HL-60/S4 treated with retinoic acid at 250 ng/mL for 4 days and 3 days (cell line): Measurements from ENCODE around the gene FBXO24.

Experiments used
- in situ Hi-C: fragments of 300-500 bp; cut with MboI; formaldehyde crosslinking; loops from 2 replicates; pipeline ENCODE4 v1.7.0; 2022; ENCODE audit warnings: low sequenced_read_pairs

Gene FBXO24

GRCh38 chr7:100585511-100586265 lies 440 bp upstream of the FBXO24 start, which contains the start of gene LRCH4:
Gene LRCH4, minus strand, starts transcription at chr7:100586129. Its CDS starts 29 bp downstream, at chr7:100586100.
- in situ Hi-C loops = no loop called here

DNA sequence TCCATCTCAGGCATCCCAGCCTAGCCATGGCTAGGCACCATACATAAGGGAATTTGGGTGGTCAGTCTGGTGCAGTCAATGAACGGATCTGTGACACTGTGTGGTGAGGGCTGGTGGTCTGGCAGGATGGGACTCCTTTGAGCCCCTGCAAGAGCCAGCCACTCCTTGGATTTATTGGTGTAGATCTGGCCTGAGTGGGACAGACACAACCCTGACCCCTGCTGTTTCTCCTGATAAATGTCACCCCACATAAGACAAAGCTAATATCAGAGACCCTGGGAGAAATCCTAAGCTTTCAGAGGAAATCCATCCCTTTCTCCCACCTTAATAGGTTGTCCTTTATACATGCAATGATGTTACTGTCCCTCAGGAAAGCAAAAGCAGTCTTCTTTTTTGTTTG lies 2.3 kb downstream of the FBXO24 start:
- in situ Hi-C loops = no loop called here

DNA sequence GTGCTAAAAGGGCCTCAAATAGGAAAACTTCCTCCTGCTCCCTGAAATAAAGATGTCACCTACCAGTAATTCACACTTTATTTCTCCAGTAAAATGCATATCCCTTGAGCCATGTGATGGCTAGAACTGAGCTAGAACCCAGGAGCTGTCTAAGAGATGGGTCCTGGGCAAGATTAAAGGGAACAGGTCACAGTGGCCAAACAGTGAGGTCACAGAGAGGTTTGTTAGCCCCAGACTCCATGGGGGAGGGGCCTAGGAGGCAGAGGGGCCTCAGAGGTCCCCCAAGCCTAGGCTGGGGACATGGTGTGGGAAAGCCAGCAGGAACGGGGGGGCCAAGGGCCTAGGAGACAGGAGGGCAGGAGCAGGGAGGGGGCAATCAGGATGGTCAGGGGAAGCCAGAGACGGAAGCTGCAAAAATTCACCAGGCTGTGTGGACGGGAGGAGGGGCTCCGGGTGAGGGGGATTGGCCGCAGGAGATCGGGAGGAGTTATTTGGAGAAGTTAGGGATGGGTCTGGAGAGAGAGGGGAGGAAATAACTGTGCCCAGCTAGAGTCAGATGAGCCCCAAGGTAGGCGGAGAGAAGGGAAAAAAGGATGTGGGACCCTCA lies 3.3 kb downstream of the FBXO24 start:
- in situ Hi-C loops = no loop called here

GRCh38 chr7:100590077-100590737 lies 4.1 kb downstream of the FBXO24 start:
- in situ Hi-C loops = no loop called here

GRCh38 chr7:100591596-100591995 lies 5.5 kb downstream of the FBXO24 start:
- in situ Hi-C loops = no loop called here

DNA sequence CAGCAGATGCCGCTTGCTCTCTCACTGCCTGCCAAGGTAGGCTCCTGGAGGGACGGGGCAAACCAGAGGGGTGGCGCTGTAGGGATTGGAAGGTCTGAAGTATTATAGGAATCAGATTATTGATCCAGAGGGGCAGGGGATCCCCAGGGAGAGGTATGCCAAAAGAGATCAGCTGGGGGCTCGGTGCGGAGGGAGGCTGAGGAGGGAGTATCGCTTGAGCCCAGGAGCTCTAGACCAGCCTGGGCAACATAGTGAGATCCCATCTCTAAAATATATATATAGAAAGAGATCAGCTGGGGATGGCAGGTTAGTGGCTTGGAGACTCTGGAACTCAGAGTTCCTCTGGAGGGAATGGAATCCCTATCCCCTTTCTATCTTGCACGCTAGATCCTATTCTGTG lies 9.1 kb downstream of the FBXO24 start:
- in situ Hi-C loops = no loop called here

DNA sequence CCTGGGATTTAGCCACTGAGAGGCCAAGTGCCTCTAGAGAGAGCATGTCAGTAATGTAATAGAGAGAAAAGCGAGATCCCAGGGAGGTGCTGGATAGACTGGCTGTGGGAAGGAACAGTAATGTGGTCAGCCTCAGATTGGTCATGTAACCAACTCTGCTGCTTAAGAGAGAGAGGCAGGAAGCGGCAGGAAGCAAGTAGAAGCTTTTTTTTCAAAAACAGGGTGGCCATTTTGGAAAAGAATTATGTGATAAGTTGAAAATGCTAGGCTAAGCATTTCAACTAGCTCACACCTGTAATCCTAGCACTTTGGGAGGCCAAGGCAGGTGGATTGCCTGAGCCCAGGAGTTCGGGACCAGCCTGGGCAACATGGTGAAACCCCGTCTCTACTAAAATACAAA lies 12.3 kb downstream of the FBXO24 start:
- in situ Hi-C loops = no loop called here

- in situ Hi-C loops = no loop called here
Measured at GRCh38 chr7:100599911-100600729, 14.0 kb downstream of the FBXO24 start.

GRCh38 chr7:100600730-100601038 lies 14.6 kb downstream of the FBXO24 start:
- in situ Hi-C loops = no loop called here

GRCh38 chr7:100602889-100603725 lies 17.0 kb downstream of the FBXO24 start:
- in situ Hi-C loops = no loop called here

DNA sequence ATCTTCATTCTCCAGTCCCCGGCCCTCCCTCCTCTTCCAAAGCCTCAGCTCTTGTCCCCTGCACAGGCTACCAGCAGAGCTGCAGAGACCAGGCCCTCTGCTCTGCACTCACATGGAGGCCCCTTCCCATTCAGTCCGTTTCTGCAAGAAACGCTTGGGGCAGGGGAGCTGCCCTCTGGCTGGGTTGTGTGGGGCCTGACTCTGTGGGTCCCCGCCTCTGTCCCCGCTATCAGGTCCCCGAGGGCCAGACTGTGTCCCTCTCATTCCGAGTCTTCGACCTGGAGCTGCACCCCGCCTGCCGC lies 17.5 kb downstream of the FBXO24 start:
- in situ Hi-C loops = no loop called here

DNA sequence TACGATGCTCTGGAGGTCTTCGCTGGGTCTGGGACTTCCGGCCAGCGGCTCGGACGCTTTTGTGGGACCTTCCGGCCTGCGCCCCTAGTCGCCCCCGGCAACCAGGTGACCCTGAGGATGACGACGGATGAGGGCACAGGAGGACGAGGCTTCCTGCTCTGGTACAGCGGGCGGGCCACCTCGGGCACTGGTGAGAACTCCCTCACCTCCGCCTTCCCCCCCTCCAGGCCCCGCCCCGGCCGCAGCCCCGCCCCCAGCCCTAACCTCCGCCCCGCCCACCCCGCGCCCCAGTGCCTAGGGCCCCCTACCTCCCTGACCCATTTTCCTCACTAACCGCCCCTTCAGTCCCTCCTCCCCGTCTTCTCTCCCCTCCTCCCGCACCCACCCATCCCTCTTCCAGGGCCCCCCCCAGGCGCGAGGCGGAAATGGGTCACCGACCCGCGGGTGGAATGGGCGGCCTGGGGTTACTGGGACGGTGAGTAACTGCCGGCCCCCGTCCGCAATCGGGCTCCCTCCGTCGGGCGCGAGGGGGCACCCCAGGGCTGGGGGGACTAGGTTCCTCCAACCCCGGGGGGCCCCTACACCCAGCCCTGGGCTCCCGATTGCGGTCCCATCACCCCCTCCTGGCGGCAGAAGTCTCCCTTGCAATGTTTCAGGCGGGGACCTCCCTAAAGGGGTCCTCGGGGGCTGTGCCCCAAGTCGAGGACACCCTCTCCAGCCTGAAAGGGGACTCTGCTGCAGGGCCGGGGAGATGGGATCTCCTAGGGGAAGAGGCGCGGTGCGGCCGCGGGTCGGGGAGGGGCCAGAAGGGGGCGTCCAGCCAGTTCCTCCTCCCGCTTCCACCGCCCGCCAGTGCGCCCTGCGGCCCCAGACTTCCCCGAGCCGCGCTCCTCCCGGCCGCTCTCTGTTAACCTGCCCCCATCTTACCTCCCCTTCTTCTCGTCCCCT lies 18.2 kb downstream of the FBXO24 start:
- in situ Hi-C loops = no loop called here

GRCh38 chr7:100604976-100605911 lies 19.1 kb downstream of the FBXO24 start:
- in situ Hi-C loops = no loop called here

DNA sequence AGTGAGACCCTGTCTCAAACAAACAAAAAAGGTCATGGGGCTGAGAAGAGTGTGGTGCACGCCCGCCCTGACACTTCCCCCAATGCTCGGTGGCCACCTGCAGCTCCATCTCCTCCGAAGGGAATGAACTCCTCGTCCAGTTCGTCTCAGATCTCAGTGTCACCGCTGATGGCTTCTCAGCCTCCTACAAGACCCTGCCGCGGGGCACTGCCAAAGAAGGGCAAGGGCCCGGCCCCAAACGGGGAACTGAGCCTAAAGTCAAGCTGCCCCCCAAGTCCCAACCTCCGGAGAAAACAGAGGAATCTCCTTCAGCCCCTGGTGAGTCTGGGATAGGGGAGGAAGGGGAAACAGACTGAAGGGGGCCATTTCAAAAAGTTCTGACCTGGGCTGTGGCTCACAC lies 20.2 kb downstream of the FBXO24 start:
- in situ Hi-C loops = no loop called here

GRCh38 chr7:100607111-100607510 lies 21.0 kb downstream of the FBXO24 start:
- in situ Hi-C loops = no loop called here

DNA sequence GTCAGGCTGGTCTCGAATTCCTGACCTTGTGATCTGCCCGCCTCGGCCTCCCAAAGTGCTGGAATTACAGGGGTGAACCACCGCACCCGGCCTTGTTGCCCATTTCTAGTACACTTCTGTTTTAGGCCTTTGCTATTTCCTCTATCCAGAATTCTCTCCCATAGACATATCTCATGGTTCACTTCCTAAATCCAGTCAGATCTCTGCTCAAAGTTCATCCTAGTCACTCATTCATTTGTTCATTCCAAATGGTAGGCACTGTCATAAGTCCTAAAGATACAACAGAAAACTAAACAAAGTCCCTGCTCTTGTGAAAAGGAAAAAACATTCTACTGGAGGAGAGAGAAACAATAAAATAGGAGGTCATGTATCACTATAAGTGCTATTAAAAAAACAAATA lies 23.8 kb downstream of the FBXO24 start:
- in situ Hi-C loops = no loop called here

DNA sequence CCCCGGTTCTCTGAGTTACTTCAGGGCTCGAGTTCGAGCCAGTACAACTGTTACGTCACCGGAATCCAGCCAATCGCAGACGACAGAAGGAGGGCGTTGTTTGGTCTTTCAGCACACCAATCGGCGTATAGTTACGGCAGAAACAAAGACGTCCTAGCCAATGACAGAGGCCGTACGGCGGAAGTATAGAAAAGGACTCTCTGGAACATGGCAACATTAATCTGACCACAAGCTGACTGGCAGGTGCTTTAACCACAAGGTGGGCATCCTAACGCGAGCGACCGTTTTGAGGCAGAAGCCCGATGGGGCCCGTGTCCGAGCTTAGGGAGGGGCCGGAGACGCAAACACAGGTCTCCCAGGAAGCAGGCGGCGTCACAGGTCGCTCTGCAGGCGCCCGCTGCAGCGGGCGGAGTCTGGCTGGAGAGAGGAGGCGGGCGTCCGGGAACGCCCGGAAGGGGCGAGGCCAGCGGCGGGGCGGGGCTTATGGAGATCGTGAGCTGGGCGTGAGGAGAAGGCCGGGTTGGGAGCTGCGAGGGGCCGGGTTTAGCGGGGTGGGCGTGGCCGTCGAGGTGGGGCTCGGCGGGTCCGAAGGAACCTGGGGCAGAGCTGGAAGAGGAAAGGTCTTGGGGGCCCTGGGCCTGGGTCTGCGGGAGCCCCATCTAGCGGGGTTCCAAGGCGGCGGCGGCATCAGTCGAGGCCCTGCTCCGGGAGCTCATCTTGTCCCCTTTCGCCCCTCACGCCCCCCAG lies 26.0 kb downstream of the FBXO24 start, which contains the start of gene MOSPD3:
Gene MOSPD3, plus strand, starts transcription at position 558 of the 747 bp plus-strand sequence. CDS start 252 bp downstream, outside the sequence.
- in situ Hi-C loops = no loop called here
